SU-DHL-6 (cell line): Measurements from ENCODE around the gene GRAMD2B.

Experiments
- H2AFZ ChIP-seq: fragments of 200-600 bp; sonication (generic); 2 replicates; pipeline ENCODE4 v1.6.1; 2014; ENCODE audit warnings: low read depth, mild to moderate bottlenecking, moderate library complexity, mixed read lengths, antibody characterized with exemption, low read length; ENCODE audit not compliant: severe bottlenecking
- H3F3A ChIP-seq: fragments of 200-600 bp; shearing (Covaris generic); 2 replicates; pipeline ENCODE4 v1.6.0; 2016; ENCODE audit warnings: antibody characterized with exemption, mild to moderate bottlenecking; ENCODE audit not compliant: insufficient read depth
- H3K27ac ChIP-seq: fragments of 200-600 bp; sonication (generic); 2 replicates; pipeline ENCODE4 v1.5.1; 2016; ENCODE audit warnings: low read depth, mild to moderate bottlenecking, low read length, moderate library complexity, mixed read lengths
- H3K27me3 ChIP-seq: fragments of 200-600 bp; sonication (generic), shearing (Covaris generic); 2 replicates; pipeline ENCODE4 v1.6.0; 2014; ENCODE audit warnings: mild to moderate bottlenecking, low read length
- H3K36me3 ChIP-seq: fragments of 200-600 bp; sonication (generic); 2 replicates; pipeline ENCODE4 v1.6.1; 2014; ENCODE audit warnings: mild to moderate bottlenecking, low read length, mixed read lengths
- H3K4me2 ChIP-seq: fragments of 300-600, 200-600 bp; shearing (Covaris generic), sonication (generic); 2 replicates; pipeline ENCODE4 v1.6.0; 2014; ENCODE audit warnings: low read length, low read depth, mild to moderate bottlenecking; ENCODE audit not compliant: poor library complexity, severe bottlenecking
- H3K4me3 ChIP-seq: fragments of 200-600 bp; sonication (generic); 2 replicates; pipeline ENCODE4 v1.5.1; 2014; ENCODE audit warnings: antibody characterized with exemption, low read length, mild to moderate bottlenecking, mixed read lengths; ENCODE audit not compliant: insufficient read depth, poor library complexity, severe bottlenecking
- H3K79me2 ChIP-seq: fragments of 200-600 bp; sonication (generic); 2 replicates; pipeline ENCODE4 v1.6.1; 2014; ENCODE audit warnings: mild to moderate bottlenecking, low read length, moderate library complexity; ENCODE audit not compliant: insufficient read depth
- H3K9ac ChIP-seq: fragments of 200-600 bp; sonication (generic); 2 replicates; pipeline ENCODE4 v1.7.0; 2014; ENCODE audit warnings: mild to moderate bottlenecking, low read length
- H3K9me2 ChIP-seq: fragments of 200-600 bp; sonication (generic); replicated peaks from 2 replicates; pipeline ENCODE4 v1.6.1; 2014; ENCODE audit warnings: low read length; ENCODE audit not compliant: insufficient read depth
- H3K9me3 ChIP-seq: fragments of 200-600 bp; sonication (generic); 2 replicates; pipeline ENCODE4 v1.6.1; 2014; ENCODE audit warnings: low read length, mixed read lengths; ENCODE audit not compliant: insufficient read depth
- H4K20me1 ChIP-seq: fragments of 200-600 bp; sonication (generic); 2 replicates; pipeline ENCODE4 v1.6.1; 2014; ENCODE audit warnings: low read depth, mild to moderate bottlenecking, antibody characterized with exemption, low read length, moderate library complexity, mixed read lengths
- CTCF ChIP-seq: fragments of 200-600 bp; sonication (generic); IDR thresholded peaks from one replicate; pipeline ENCODE4 v1.5.1; 2017; ENCODE audit warnings: antibody characterized with exemption, mild to moderate bottlenecking, low read length, moderate library complexity; ENCODE audit not compliant: insufficient read depth, poor library complexity, severe bottlenecking
- EZH2phosphoT487 ChIP-seq: fragments of 200-600 bp; sonication (generic), shearing (Covaris generic); conservative IDR thresholded peaks from 2 replicates; pipeline ENCODE4 v1.6.1; 2018; ENCODE audit warnings: mild to moderate bottlenecking, antibody characterized with exemption, low read length, moderate library complexity, mixed read lengths

GRAMD2B gene

DNA sequence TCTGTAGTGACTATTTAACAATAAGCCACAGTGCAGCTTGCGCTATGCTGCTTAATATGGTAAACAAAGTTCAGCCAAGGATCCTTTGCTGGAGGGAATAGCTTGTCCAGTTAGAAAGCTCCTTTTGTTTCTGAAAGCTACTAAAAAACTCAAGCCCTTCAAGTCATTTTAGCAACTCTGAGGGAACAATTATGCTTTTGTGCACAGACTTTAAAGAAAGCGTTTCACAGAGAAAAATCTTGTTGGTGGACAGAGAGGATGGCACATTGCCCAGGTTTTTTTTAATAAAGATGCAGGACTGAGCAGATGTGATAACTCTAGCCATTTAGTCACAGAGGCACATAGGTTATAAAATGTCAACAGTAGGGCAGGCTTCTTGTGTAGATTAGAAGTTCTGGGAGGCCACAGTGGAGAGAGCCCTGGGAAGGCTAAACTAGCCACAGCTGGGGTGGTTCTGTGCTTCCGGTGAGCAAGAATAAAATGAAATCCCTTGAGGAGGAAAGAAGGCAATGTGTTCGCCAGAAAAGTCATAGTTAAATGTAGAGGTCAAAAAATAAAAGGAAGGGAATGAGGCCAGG lies 108.4 kb downstream of the GRAMD2B start:
- H3K4me3 ChIP-seq: no peak overlapping the region
- H3F3A ChIP-seq: no peaks in the 10 kb centered on the region
- no peaks in the 10 kb centered on the region for H3K79me2 ChIP-seq
- TF ChIP-seq EZH2phosphoT487: no peak
- no peak for TF ChIP-seq CTCF
- no peak overlapping the region for H2AFZ ChIP-seq
- H3K27me3 ChIP-seq: no peaks in the 10 kb centered on the region
- no peak overlapping the region for H3K9ac ChIP-seq
- H3K36me3 ChIP-seq: no peaks in the 10 kb centered on the region
- H3K27ac ChIP-seq: no peak overlapping the region
- H3K4me2 ChIP-seq: no peak overlapping the region
- no peaks in the 10 kb centered on the region for H3K9me3 ChIP-seq
- H3K9me2 ChIP-seq: no peaks in the 10 kb centered on the region
- no peaks in the 10 kb centered on the region for H4K20me1 ChIP-seq

DNA sequence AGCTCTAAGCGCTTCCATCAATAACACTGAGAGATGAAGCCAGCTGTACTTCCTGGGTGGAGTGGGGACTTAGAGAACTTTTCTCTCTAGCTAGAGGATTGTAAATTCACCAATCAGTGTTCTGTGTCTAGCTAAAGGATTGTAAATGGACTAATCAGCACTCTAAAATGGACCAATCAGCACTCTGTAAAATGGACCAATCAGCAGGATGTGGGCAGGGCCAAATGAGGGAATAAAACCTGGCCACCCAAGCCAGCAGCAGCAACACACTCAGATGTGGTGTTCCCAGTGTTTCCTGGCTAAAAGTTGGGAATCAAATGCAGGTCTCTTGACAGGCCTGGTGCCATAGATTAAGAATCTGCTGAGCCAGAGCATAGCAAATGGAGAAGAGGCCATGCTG lies 111.3 kb downstream of the GRAMD2B start:
- H3F3A ChIP-seq: no peaks in the 10 kb centered on the region
- H3K9me3 ChIP-seq: no peaks in the 10 kb centered on the region
- H3K79me2 ChIP-seq: no peaks in the 10 kb centered on the region
- H3K27ac ChIP-seq: no peak overlapping the region
- H3K9me2 ChIP-seq: no peaks in the 10 kb centered on the region
- no peak overlapping the region for H2AFZ ChIP-seq
- no peak overlapping the region for H3K4me3 ChIP-seq
- TF ChIP-seq EZH2phosphoT487 (no peak), CTCF (no peak)
- H3K27me3 ChIP-seq: no peaks in the 10 kb centered on the region
- no peaks in the 10 kb centered on the region for H4K20me1 ChIP-seq
- H3K4me2 ChIP-seq: no peak overlapping the region
- no peak overlapping the region for H3K9ac ChIP-seq
- no peaks in the 10 kb centered on the region for H3K36me3 ChIP-seq

DNA sequence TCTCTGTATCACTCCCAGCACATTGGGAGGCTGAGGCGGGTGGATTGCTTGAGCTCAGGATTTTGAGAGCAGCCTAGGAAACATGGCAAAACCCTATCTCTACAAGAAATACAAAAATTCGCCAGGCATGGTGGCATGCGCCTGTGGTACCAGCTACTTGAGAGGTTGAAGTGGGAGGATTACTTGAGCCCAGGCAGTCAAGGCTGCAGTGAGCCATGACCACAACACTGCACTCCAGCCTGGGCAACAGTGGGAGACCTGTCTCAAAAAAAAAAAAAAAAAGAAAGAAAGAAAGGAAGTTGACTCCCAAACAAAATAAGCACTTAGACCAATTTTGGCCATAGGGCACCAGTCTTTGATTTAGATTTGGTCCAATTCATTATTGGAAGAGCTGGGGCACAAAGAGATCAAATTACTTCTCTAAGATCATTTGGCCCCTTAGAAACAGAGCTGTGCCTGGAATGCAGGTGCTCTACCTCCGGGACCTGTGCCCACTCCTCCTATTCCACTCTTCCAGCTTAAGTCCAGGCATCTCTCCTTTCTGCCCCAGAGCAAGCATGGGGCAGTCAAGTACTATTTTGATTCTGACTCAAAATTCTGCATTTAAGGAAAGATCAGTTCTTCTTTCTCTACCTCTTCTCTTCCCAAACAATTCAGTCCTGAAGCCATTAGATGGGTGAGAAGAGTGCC lies 112.8 kb downstream of the GRAMD2B start:
- Histone ChIP-seq H3K27me3 (no peaks in the 10 kb centered on the region), H3K9ac (no peak overlapping the region), H3K9me2 (no peaks in the 10 kb centered on the region), H2AFZ (no peak overlapping the region), H3K36me3 (no peaks in the 10 kb centered on the region), H3K9me3 (no peaks in the 10 kb centered on the region), H3K4me2 (no peak overlapping the region), H3K4me3 (no peak overlapping the region), H4K20me1 (no peaks in the 10 kb centered on the region), H3K27ac (no peak overlapping the region), H3F3A (no peaks in the 10 kb centered on the region), H3K79me2 (no peaks in the 10 kb centered on the region)
- TF ChIP-seq EZH2phosphoT487 (no peak), CTCF (no peak)
